ENCODE measurements around the gene CRIM1.

DNA sequence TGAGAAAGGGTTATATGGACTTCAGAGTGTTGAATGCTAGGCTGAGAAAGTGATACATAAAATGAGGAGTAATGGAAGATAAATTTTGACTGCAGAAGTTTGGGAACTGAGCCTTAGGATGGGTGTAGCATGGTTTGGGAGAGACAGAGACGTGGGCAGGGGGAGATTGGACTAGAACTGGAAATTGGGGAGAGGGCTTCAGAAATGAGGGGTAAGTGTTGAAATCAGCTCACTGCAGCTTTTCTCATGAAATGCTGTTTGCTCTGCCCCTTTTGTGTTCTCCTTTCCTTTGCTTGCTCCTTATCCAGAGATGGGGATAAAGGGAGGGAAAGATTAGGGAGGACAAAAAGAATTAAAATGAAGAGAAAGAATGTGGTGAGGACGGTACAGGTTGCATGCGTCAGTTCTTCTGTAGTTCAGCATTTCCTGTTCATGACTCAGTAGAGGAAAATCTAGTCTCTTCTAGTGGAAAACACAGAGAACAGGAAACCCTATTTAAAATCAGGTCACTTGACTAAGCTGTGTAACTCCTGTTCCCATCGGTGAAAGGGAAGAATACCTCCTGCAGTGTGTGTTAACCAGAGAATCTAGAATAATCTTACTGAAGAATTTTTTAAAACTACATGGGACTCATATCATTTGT is 105.6 kb downstream of the CRIM1 start:
- TF ChIP-seq, protein P1, sequence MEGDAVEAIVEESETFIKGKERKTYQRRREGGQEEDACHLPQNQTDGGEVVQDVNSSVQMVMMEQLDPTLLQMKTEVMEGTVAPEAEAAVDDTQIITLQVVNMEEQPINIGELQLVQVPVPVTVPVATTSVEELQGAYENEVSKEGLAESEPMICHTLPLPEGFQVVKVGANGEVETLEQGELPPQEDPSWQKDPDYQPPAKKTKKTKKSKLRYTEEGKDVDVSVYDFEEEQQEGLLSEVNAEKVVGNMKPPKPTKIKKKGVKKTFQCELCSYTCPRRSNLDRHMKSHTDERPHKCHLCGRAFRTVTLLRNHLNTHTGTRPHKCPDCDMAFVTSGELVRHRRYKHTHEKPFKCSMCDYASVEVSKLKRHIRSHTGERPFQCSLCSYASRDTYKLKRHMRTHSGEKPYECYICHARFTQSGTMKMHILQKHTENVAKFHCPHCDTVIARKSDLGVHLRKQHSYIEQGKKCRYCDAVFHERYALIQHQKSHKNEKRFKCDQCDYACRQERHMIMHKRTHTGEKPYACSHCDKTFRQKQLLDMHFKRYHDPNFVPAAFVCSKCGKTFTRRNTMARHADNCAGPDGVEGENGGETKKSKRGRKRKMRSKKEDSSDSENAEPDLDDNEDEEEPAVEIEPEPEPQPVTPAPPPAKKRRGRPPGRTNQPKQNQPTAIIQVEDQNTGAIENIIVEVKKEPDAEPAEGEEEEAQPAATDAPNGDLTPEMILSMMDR (IDR thresholded peaks at IDR 0.05; ENCODE audit: low read depth, low read length, missing input control) = no peak
- TF ChIP-seq, protein P2, sequence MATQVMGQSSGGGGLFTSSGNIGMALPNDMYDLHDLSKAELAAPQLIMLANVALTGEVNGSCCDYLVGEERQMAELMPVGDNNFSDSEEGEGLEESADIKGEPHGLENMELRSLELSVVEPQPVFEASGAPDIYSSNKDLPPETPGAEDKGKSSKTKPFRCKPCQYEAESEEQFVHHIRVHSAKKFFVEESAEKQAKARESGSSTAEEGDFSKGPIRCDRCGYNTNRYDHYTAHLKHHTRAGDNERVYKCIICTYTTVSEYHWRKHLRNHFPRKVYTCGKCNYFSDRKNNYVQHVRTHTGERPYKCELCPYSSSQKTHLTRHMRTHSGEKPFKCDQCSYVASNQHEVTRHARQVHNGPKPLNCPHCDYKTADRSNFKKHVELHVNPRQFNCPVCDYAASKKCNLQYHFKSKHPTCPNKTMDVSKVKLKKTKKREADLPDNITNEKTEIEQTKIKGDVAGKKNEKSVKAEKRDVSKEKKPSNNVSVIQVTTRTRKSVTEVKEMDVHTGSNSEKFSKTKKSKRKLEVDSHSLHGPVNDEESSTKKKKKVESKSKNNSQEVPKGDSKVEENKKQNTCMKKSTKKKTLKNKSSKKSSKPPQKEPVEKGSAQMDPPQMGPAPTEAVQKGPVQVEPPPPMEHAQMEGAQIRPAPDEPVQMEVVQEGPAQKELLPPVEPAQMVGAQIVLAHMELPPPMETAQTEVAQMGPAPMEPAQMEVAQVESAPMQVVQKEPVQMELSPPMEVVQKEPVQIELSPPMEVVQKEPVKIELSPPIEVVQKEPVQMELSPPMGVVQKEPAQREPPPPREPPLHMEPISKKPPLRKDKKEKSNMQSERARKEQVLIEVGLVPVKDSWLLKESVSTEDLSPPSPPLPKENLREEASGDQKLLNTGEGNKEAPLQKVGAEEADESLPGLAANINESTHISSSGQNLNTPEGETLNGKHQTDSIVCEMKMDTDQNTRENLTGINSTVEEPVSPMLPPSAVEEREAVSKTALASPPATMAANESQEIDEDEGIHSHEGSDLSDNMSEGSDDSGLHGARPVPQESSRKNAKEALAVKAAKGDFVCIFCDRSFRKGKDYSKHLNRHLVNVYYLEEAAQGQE (IDR thresholded peaks at IDR 0.05) = no peak
- TF ChIP-seq, protein P3, sequence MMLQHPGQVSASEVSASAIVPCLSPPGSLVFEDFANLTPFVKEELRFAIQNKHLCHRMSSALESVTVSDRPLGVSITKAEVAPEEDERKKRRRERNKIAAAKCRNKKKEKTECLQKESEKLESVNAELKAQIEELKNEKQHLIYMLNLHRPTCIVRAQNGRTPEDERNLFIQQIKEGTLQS (IDR thresholded peaks at IDR 0.05) = no peak
- TF ChIP-seq, protein P4, sequence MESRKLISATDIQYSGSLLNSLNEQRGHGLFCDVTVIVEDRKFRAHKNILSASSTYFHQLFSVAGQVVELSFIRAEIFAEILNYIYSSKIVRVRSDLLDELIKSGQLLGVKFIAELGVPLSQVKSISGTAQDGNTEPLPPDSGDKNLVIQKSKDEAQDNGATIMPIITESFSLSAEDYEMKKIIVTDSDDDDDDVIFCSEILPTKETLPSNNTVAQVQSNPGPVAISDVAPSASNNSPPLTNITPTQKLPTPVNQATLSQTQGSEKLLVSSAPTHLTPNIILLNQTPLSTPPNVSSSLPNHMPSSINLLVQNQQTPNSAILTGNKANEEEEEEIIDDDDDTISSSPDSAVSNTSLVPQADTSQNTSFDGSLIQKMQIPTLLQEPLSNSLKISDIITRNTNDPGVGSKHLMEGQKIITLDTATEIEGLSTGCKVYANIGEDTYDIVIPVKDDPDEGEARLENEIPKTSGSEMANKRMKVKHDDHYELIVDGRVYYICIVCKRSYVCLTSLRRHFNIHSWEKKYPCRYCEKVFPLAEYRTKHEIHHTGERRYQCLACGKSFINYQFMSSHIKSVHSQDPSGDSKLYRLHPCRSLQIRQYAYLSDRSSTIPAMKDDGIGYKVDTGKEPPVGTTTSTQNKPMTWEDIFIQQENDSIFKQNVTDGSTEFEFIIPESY (IDR thresholded peaks at IDR 0.05) = no peak
- TF ChIP-seq GABPA (IDR thresholded peaks at IDR 0.05 in 1 of 2, conservative IDR thresholded peaks at IDR 0.05 in 1 of 2) (no peak), SP1 (IDR thresholded peaks at IDR 0.05) (no peak), JUND (IDR thresholded peaks at IDR 0.05) (peak in 1 of 2 donors; percentile 44), RXRA (IDR thresholded peaks at IDR 0.05) (no peak), HNF4G (IDR thresholded peaks at IDR 0.05) (no peak), RAD21 (IDR thresholded peaks at IDR 0.05) (no peak), HNF4A (conservative IDR thresholded peaks at IDR 0.05) (no peak), YY1 (IDR thresholded peaks at IDR 0.05) (no peak)
